Liver (tissue), 3 donors: Measurements from ENCODE around the gene QKI.

Experiments
- EGR1 ChIP-seq, 2 donors: IDR thresholded peaks; 2 replicates each; pipeline ENCODE4 v1.6.1; 2016 to 2018; ENCODE audit warnings: antibody characterized with exemption in 2 of 2, low read depth in 2 of 2
- GABPA ChIP-seq, 2 donors: IDR thresholded peaks in 1 of 2; conservative IDR thresholded peaks in 1 of 2; 2 replicates each; pipeline ENCODE4 v1.6.1; 2016; ENCODE audit warnings: antibody characterized with exemption in 2 of 2, mild to moderate bottlenecking in 1 of 2, moderate library complexity in 1 of 2
- JUND ChIP-seq, 2 donors: IDR thresholded peaks; 2 replicates each; pipeline ENCODE4 v1.6.1; 2016; ENCODE audit warnings: antibody characterized with exemption in 2 of 2
- MAX ChIP-seq: IDR thresholded peaks from 2 replicates; pipeline ENCODE4 v1.6.1; 2016; ENCODE audit warnings: antibody characterized with exemption
- NR2F2 ChIP-seq: IDR thresholded peaks from 2 replicates; pipeline ENCODE4 v1.6.1; 2016; ENCODE audit warnings: antibody characterized with exemption
- RAD21 ChIP-seq, 2 donors: IDR thresholded peaks; 2 replicates each; pipeline ENCODE4 v1.6.1; 2016; ENCODE audit warnings: antibody characterized with exemption in 2 of 2, mild to moderate bottlenecking in 2 of 2
- TAF1 ChIP-seq: conservative IDR thresholded peaks from 2 replicates; pipeline ENCODE4 v1.6.1; 2016; ENCODE audit warnings: antibody characterized with exemption, mild to moderate bottlenecking
- TF ChIP-seq, protein P1 (sequence below): fragments of 150-350 bp; IDR thresholded peaks from 2 replicates; pipeline ENCODE4 v1.5.1; 2017; ENCODE audit warnings: improper control_type of control experiment, low read depth, low read length; ENCODE audit not compliant: missing input control
- TF ChIP-seq, protein P2 (sequence below): IDR thresholded peaks from 2 replicates; pipeline ENCODE4 v1.6.1; 2016; ENCODE audit warnings: antibody characterized with exemption
- TF ChIP-seq, protein P3 (sequence below): IDR thresholded peaks from 2 replicates; pipeline ENCODE4 v1.6.1; 2016; ENCODE audit warnings: antibody characterized with exemption, mild to moderate bottlenecking
- donor health status: healthy.
- donor health status: healthy.

DNA sequence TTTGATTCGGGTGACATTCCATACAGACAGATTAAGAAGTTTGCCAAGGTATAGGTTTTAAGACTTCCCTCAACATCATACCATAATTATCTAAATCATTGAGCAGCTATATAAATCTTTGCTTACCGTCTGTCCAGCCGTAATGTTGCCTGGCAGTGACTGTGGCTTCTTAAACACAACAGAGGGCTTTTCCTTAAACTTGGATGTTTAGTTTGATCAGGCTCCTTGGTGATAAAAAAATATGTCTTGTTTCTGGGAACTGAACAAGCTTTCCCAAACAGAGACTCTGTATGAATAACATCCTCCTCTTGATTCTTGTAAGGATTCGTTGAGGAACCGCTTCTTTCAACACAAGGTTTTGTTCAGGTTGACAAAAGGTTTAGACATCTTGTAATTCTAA lies 130.9 kb downstream of the QKI start:
- no peak for TF ChIP-seq TAF1
- TF ChIP-seq, protein P1, sequence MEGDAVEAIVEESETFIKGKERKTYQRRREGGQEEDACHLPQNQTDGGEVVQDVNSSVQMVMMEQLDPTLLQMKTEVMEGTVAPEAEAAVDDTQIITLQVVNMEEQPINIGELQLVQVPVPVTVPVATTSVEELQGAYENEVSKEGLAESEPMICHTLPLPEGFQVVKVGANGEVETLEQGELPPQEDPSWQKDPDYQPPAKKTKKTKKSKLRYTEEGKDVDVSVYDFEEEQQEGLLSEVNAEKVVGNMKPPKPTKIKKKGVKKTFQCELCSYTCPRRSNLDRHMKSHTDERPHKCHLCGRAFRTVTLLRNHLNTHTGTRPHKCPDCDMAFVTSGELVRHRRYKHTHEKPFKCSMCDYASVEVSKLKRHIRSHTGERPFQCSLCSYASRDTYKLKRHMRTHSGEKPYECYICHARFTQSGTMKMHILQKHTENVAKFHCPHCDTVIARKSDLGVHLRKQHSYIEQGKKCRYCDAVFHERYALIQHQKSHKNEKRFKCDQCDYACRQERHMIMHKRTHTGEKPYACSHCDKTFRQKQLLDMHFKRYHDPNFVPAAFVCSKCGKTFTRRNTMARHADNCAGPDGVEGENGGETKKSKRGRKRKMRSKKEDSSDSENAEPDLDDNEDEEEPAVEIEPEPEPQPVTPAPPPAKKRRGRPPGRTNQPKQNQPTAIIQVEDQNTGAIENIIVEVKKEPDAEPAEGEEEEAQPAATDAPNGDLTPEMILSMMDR: no peak
- TF ChIP-seq, protein P2, sequence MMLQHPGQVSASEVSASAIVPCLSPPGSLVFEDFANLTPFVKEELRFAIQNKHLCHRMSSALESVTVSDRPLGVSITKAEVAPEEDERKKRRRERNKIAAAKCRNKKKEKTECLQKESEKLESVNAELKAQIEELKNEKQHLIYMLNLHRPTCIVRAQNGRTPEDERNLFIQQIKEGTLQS: no peak
- TF ChIP-seq JUND (IDR thresholded peaks at IDR 0.05): no peak
- TF ChIP-seq, protein P3, sequence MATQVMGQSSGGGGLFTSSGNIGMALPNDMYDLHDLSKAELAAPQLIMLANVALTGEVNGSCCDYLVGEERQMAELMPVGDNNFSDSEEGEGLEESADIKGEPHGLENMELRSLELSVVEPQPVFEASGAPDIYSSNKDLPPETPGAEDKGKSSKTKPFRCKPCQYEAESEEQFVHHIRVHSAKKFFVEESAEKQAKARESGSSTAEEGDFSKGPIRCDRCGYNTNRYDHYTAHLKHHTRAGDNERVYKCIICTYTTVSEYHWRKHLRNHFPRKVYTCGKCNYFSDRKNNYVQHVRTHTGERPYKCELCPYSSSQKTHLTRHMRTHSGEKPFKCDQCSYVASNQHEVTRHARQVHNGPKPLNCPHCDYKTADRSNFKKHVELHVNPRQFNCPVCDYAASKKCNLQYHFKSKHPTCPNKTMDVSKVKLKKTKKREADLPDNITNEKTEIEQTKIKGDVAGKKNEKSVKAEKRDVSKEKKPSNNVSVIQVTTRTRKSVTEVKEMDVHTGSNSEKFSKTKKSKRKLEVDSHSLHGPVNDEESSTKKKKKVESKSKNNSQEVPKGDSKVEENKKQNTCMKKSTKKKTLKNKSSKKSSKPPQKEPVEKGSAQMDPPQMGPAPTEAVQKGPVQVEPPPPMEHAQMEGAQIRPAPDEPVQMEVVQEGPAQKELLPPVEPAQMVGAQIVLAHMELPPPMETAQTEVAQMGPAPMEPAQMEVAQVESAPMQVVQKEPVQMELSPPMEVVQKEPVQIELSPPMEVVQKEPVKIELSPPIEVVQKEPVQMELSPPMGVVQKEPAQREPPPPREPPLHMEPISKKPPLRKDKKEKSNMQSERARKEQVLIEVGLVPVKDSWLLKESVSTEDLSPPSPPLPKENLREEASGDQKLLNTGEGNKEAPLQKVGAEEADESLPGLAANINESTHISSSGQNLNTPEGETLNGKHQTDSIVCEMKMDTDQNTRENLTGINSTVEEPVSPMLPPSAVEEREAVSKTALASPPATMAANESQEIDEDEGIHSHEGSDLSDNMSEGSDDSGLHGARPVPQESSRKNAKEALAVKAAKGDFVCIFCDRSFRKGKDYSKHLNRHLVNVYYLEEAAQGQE: no peak
- TF ChIP-seq NR2F2: no peak
- no peak for TF ChIP-seq RAD21 (IDR thresholded peaks at IDR 0.05)
- no peak for TF ChIP-seq EGR1 (IDR thresholded peaks at IDR 0.05; ENCODE audit: low read depth in 2 of 2)
- TF ChIP-seq GABPA (IDR thresholded peaks at IDR 0.05 in 1 of 2, conservative IDR thresholded peaks at IDR 0.05 in 1 of 2): no peak
- no peak for TF ChIP-seq MAX
